Measurements from ENCODE around the gene MMRN2.

- TF ChIP-seq POLR2A (IDR thresholded peaks at IDR 0.05), result no peak
- TF ChIP-seq, protein P1, sequence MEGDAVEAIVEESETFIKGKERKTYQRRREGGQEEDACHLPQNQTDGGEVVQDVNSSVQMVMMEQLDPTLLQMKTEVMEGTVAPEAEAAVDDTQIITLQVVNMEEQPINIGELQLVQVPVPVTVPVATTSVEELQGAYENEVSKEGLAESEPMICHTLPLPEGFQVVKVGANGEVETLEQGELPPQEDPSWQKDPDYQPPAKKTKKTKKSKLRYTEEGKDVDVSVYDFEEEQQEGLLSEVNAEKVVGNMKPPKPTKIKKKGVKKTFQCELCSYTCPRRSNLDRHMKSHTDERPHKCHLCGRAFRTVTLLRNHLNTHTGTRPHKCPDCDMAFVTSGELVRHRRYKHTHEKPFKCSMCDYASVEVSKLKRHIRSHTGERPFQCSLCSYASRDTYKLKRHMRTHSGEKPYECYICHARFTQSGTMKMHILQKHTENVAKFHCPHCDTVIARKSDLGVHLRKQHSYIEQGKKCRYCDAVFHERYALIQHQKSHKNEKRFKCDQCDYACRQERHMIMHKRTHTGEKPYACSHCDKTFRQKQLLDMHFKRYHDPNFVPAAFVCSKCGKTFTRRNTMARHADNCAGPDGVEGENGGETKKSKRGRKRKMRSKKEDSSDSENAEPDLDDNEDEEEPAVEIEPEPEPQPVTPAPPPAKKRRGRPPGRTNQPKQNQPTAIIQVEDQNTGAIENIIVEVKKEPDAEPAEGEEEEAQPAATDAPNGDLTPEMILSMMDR (IDR thresholded peaks at IDR 0.05), result no peak
- TF ChIP-seq POLR2AphosphoS5 (IDR thresholded peaks at IDR 0.05), result no peak
- no peak for TF ChIP-seq EP300 (IDR thresholded peaks at IDR 0.05)
Measured at GRCh38 chr10:86941426-86941825, 16.0 kb downstream of the MMRN2 start.

All from upper lobe of left lung (tissue), 4 donors.